ES-I3 (cell line): Measurements from ENCODE around the gene EIF2B2.
"Not testable (repeated sequence)": the region's sequence is repeated elsewhere in the genome, so short reads cannot be mapped to it uniquely, and the experiment has no call there.

Experiments used
- H3K36me3 ChIP-seq: 2 replicates; pipeline ENCODE4 v1.6.1; 2013; ENCODE audit warnings: mild to moderate bottlenecking, low read length, control low read depth, moderate library complexity; ENCODE audit not compliant: insufficient read depth
- H3K4me1 ChIP-seq: 2 replicates; pipeline ENCODE4 v1.6.1; 2013; ENCODE audit warnings: mild to moderate bottlenecking, control low read depth, low read length; ENCODE audit not compliant: insufficient read depth
- H3K9ac ChIP-seq: 2 replicates; pipeline ENCODE4 v1.6.1; 2013; ENCODE audit warnings: low read depth, mild to moderate bottlenecking, low read length, moderate library complexity
- H3K9me3 ChIP-seq: 2 replicates; pipeline ENCODE4 v1.6.1; 2013; ENCODE audit warnings: mild to moderate bottlenecking, low read length, moderate library complexity; ENCODE audit not compliant: control insufficient read depth, insufficient read depth

Gene EIF2B2

DNA sequence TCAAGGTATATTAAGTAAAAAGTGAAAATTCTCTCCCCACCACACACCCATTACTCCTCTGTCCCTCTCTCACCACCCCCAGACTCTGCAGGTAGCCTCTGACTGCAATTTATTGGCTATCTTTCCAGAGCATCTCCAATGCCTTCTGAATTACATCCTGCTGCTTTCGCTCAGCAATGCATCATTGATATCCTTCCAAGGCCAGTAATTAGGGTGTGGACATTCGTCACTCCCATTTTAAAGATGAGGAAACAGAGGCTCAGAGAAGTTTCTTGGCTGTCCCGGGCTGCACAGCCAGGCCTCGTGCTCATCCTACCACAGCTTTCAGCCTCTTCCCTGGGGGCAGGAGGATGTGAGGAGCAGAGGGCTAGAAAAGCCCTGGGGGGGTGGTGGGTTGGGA, 23.7 kb upstream of the EIF2B2 start:
- no peak overlapping the region for H3K9ac ChIP-seq
- no peaks in the 10 kb centered on the region for H3K9me3 ChIP-seq
- H3K4me1 ChIP-seq = peaks cover 29% of the 10 kb centered on the region
- no peaks in the 10 kb centered on the region for H3K36me3 ChIP-seq

DNA sequence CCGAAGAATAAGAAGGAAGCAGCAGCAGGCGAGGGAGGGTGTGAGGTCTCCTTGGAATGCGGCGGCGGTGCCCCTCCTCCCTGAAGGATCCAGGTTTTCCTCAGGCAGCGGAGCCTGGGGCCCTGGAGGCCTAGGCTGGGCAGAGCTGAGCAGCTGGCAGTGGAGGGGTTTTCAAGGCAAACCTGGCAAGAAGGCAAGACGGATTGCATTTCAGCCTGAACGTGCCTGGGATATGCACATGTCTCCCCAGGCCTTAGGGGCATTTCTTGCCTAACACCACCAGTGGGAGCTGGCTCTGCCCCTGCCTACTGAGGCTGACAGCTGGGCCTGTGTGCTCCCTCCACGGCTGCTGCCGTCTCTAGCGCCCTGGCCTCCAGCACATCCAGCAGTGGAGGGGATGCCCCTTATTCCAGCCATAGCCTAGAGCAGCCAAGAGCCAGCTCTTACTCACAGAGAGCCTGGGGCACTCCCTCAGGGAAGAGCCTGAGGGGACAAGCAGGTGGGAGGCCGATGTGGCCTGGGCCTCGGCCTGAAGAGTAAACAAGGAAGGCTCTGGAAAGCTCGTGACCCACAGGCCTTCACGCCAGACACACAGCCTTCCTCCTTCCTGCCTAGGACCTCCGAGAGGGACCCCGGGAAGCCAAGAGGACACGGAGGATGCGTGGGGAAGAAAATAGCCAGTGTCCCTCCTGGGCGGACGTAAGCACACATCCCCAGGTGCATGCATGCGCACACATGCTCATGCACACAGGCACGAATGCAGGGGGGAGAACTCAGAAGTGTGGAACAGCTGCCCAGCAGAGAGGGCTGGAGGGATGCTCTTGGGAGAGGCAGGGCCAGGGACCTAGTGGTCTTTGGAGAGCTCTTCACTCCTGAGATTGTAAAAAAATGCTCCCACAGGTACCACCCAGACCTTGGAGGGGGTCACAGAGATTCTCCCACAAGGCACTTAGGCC, 23.0 kb upstream of the EIF2B2 start:
- H3K9ac ChIP-seq = no peak overlapping the region
- H3K9me3 ChIP-seq = no peaks in the 10 kb centered on the region
- H3K36me3 ChIP-seq = no peaks in the 10 kb centered on the region
- peaks cover 30% of the 10 kb centered on the region for H3K4me1 ChIP-seq

DNA sequence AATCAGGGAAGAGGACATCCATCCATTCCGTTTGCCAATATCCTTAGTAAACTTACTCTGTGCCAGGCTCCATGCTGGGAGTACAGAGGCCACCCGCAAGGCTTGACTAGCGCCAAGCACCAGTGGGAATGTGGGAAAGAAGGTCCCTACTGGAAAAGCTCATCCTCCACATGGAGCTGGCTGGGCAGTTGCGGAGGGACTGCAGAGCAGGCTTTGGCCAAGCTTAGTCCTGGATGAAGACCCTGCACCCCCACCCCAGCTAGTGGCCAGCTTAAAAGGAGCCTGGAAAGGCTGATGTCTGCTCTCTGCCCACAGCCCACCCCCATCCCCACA, 22.4 kb upstream of the EIF2B2 start:
- Histone ChIP-seq H3K36me3 (no peaks in the 10 kb centered on the region), H3K4me1 (peaks cover 35% of the 10 kb centered on the region), H3K9me3 (no peaks in the 10 kb centered on the region), H3K9ac (no peak overlapping the region)

DNA sequence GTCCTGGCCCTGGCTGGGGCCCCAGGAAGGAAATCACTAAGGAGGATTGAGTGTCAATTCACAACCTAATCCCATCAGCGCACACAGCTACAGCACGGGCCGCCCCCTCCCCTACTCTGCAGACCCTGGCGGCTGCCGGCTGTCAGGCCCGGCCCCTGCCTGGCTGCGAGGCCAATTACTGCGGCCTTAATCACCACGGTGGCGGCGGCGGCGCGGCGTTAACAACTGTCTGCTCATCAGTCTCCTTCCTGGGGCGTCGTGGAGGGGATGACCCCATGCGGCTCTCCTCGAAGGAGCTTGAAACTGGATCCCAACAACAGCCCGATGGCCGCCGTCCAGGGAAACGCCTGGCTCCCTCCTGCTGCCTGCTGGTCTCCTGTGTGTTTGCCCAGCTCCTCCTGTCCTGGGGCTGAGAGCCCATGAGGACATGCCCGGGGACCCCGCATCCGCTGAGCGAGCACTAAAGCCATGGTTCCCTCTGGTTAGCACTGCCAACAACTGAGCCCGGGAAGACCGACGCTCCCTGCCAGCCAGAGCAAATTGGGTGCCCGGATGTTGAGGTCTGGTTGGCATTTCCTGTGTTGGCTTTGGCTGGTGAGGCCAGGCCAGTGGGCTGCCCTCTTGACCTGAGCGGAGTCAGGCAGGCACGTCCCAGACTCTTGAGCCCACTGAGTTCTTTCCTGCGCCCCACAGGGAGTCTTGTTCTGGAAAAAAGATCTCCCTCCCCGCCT, 21.8 kb upstream of the EIF2B2 start:
- Histone ChIP-seq H3K36me3 (no peaks in the 10 kb centered on the region), H3K9ac (no peak overlapping the region), H3K9me3 (no peaks in the 10 kb centered on the region), H3K4me1 (peaks cover 35% of the 10 kb centered on the region)

DNA sequence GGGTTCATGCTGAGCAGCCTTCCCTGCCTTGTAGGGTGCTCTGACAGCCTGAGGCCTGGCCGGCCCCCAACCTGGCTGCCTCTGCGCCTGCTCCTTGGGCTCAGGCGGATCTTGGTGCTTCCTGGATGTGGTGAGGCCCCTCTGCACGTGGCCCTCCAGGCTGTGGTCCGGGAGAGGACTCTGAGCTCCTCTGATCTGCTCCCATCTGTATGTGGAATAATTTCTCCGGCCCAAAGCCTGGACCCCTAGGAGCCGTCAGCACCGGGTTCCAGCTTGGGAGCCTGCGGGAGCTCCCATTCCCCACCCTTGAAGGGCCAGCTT, 21.3 kb upstream of the EIF2B2 start:
- H3K9ac ChIP-seq = no peak overlapping the region
- H3K4me1 ChIP-seq = peaks cover 35% of the 10 kb centered on the region
- no peaks in the 10 kb centered on the region for H3K9me3 ChIP-seq
- H3K36me3 ChIP-seq = no peaks in the 10 kb centered on the region

DNA sequence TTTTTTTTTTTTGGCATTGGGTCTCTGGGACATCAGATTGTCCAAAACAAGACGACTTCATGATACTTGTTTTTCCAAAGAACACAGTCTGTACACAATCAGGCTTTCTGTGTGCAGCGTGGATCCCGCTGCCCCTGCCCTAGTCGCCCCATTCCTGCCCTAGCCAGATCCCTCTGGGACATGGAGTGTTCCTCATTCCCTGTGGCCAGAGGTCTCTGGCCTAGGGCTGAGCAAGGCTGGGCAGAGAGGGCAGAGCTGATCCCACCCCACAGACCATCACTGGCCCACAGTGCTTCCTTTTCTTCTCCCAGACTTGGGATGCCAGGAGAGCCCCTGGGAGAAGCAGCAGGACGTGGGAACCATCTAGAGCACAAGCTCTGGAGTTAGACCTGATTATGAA, 20.9 kb upstream of the EIF2B2 start:
- Histone ChIP-seq H3K9me3 (no peaks in the 10 kb centered on the region), H3K9ac (no peak overlapping the region), H3K4me1 (peaks cover 35% of the 10 kb centered on the region), H3K36me3 (no peaks in the 10 kb centered on the region)

DNA sequence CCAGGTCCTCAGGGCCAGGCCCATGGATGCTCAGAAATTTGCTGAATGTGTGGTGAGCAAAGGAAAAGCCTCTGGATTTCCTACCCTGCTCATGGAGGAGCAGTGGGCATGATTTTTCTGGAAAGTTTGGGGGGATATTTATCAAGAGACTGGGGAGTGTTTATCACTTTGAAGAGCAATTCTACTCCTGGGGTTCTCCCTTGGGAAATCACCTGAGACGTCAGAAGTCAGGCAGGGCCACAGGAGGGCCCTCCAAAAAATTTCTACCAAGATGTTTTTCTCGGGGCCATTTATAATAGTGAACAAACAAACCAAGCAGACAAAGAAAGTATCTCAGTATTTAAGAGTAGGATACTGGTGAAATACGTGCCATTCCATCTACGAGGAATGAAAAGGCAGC, 20.1 kb upstream of the EIF2B2 start:
- Histone ChIP-seq H3K36me3 (no peaks in the 10 kb centered on the region), H3K9ac (no peak overlapping the region), H3K4me1 (peaks cover 38% of the 10 kb centered on the region), H3K9me3 (no peaks in the 10 kb centered on the region)

DNA sequence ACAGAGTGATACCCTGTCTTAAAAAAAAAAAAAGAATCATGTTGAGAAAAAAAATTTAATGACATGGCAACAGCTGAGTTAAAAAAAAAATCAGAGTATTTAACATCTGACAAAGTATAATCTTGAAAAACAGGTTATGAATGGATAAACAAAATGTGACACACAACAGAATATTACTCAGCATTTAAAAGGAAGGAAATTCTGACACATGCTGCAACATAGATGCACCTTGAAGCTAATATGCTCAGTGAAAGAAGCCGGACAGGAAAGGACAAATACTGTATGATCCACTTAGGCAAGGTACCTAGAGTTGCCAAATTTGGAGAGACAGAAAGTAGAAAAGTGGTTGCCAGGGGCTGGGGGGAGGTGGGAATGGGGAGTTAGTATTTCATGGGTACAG, 19.4 kb upstream of the EIF2B2 start:
- H3K4me1 ChIP-seq = peaks cover 38% of the 10 kb centered on the region
- no peak overlapping the region for H3K9ac ChIP-seq
- no peaks in the 10 kb centered on the region for H3K9me3 ChIP-seq
- H3K36me3 ChIP-seq = no peaks in the 10 kb centered on the region

DNA sequence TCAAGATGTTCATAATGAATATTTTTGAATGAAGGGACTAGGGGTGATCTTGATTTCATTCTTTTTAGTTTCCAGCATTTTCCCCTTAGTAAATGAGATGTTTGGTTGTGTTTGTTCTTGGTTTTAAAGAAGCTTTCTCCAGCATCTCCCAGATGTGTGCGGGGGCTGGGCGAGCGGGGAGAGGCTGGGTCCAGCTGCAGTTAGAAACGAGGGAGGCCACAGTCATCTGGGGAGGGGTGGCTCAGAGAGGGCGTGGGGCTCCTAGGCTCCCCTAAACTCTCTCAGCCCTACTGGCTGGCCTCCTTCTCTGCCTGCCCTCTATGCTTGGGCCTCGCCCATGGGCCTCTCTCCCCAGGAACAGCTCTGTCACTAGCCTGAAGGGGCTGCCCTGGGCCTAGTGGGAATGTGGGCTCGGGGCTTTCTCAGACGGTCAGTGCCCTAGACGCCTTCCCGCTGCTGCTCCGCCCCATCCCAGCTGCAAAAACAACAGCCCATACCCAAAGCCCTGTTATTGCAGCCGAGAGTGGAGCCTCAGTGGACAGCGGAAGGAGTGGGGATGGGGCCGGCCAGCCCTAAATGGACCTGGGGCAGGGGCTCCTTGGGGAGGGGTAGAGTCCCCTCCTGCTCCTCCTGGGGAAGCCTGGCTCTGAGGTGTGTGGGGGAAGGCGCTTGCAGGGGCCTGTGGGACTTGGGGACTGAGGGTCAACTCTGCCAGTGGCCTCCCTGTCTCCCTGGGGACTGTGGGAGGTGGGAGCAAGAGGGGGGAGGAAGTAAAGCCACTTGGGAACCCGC, 18.3 kb upstream of the EIF2B2 start:
- no peak overlapping the region for H3K9ac ChIP-seq
- no peaks in the 10 kb centered on the region for H3K9me3 ChIP-seq
- peaks cover 37% of the 10 kb centered on the region; the same call in 1 of the 2 replicates for H3K4me1 ChIP-seq
- H3K36me3 ChIP-seq = no peaks in the 10 kb centered on the region

DNA sequence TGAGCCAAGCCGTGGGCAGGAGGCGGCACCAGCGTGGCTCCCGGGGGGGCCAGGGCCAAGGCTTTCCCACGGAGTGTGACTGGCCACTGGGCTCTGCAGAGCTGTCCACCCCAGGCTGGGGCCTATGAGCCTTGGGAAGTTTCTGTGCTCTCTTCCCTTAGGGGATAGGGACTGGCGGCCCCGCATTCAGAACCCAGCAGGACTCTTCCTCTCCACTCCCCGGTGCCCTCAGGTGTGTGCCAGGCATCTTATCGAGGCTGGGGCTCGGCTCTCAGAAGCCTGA, 17.8 kb upstream of the EIF2B2 start:
- Histone ChIP-seq H3K36me3 (no peaks in the 10 kb centered on the region), H3K9ac (no peak overlapping the region), H3K4me1 (peaks cover 32% of the 10 kb centered on the region; the same call in 1 of the 2 replicates), H3K9me3 (no peaks in the 10 kb centered on the region)

DNA sequence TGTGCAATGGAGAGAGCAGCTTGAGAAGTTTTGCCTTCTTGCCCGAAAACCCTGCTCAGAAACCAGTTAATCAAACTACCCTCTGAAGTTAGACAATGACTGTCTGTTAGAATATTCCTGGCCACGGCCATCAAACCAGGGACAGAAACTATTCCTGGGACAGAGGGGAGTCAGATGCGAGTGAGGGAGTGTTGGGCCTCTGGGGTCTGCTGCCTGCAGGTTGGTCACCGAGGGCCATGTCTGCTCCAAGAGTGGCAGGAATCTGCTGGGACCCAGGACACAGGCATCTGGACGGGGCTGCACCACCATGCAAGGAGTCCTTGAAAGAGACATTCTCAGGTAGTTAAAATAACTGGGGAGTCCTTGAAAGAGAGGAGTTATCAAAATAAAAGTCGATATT, 16.9 kb upstream of the EIF2B2 start:
- Histone ChIP-seq H3K4me1 (peaks cover 25% of the 10 kb centered on the region; the same call in 1 of the 2 replicates), H3K9me3 (no peaks in the 10 kb centered on the region), H3K36me3 (no peaks in the 10 kb centered on the region), H3K9ac (no peak overlapping the region)

DNA sequence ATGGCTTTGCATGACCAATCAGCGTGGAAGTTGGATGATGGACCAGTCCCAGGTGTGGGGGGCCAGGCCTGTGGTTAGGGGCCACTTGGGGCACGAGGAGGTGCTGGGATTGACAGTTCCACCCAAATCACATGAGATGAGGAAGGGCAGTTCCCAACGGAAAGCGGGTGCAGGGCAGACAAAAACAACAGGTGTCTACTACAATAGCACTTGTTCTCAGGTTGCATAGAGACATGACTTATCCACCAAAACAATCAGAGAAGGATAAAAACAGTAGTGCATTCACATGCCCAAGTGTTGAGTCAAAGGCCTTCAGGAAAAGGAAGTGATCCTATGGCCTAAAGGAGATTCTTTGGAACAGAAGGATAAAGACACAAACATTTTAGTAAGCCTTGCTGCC, 14.6 kb upstream of the EIF2B2 start:
- H3K36me3 ChIP-seq = no peaks in the 10 kb centered on the region
- no peaks in the 10 kb centered on the region for H3K9me3 ChIP-seq
- no peak overlapping the region for H3K9ac ChIP-seq
- peaks cover 25% of the 10 kb centered on the region; the same call in 1 of the 2 replicates for H3K4me1 ChIP-seq

DNA sequence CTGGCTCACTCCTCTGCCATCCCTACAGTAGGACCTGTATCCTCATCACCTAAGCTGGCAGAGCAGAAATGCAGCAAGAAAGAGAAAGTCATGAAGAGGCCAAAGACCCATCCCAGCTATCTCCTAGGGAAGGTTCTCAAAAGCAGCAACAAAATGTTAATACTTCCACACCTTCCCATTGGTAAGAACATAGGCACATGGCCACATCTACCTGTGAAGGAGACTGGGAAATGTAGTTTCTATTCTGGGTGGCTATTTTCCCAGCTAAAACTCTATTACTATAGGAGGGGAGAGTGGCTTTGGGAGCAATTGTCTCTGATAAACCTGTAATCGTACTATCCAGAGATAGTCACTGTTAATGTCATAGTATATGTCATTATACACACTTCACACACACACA, 13.7 kb upstream of the EIF2B2 start:
- Histone ChIP-seq H3K4me1 (peaks cover 25% of the 10 kb centered on the region; the same call in 1 of the 2 replicates), H3K9ac (no peak overlapping the region), H3K9me3 (no peaks in the 10 kb centered on the region), H3K36me3 (no peaks in the 10 kb centered on the region)

DNA sequence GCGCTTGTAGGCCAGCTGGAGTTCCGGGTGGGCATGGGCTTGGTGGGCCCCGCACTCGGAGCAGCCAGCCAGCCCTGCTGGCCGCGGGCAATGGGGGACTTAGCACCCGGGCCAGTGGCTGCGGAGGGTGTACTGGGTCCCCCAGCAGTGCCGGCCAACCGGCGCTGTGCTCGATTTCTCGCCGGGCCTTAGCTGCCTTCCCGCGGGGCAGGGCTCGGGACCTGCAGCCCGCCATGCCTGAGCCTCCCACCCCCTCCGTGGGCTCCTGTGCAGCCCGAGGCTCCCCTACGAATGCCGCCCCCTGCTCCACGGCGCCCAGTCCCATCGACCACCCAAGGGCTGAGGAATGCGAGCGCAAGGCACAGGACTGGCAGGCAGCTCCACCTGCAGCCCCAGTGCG, 8.5 kb upstream of the EIF2B2 start:
- not testable (repeated sequence) for H3K9ac ChIP-seq, H3K4me1 ChIP-seq, H3K9me3 ChIP-seq, H3K36me3 ChIP-seq

DNA sequence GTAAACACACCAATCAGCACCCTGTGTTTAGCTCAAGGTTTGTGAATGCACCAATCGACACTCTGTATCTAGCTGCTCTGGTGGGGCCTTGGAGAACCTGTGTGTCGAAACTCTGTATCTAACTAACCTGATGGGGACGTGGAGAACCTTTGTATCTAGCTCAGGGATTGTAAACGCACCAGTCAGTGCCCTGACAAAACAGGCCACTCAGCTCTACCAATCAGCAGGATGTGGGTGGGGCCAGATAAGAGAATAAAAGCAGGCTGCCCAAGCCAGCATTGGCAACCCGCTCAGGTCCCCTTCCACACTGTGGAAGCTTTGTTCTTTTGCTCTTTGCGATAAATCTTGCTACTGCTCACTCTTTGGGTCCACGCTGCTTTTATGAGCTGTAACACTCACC, 6.9 kb upstream of the EIF2B2 start:
- not testable (repeated sequence) for H3K4me1 ChIP-seq, H3K9ac ChIP-seq, H3K36me3 ChIP-seq, H3K9me3 ChIP-seq
